ENCODE results near the gene SPDYE5.

The SPDYE5 gene

GRCh38 chr7:75531359-75531821 lies 39.3 kb downstream of the SPDYE5 start:
- in situ Hi-C loops (cut with MboI; ENCODE audit: low sequenced_read_pairs, unreplicated experiment) = no loop called here
- DNase-seq (ENCODE audit: low spot score) = no peak
- no peak for TF ChIP-seq CTCF (IDR thresholded peaks at IDR 0.05; ENCODE audit: borderline replicate concordance, control extremely low read depth, extremely low read depth, insufficient read depth, missing control alignments)

- no peak for DNase-seq (ENCODE audit: low spot score)
- no peak for TF ChIP-seq CTCF (IDR thresholded peaks at IDR 0.05; ENCODE audit: borderline replicate concordance, control extremely low read depth, extremely low read depth, insufficient read depth, missing control alignments)
- in situ Hi-C loops (cut with MboI; ENCODE audit: low sequenced_read_pairs, unreplicated experiment) = no loop called here
These were observed 40.5 kb downstream of the SPDYE5 start for GRCh38 chr7:75532639-75533038.

- in situ Hi-C loops (cut with MboI; ENCODE audit: low sequenced_read_pairs, unreplicated experiment) = no loop called here
- DNase-seq (ENCODE audit: low spot score) = no peak
These were observed 41.8 kb downstream of the SPDYE5 start for GRCh38 chr7:75533926-75534325.

GRCh38 chr7:75534727-75535307 lies 42.7 kb downstream of the SPDYE5 start:
- in situ Hi-C loops (cut with MboI; ENCODE audit: low sequenced_read_pairs, unreplicated experiment) = no loop called here
- peak; percentile 80 for DNase-seq (ENCODE audit: low spot score)

More at GRCh38 chr7:75533926-75534325, 41.8 kb downstream of the SPDYE5 start:
- no peak for TF ChIP-seq CTCF (IDR thresholded peaks at IDR 0.05; ENCODE audit: borderline replicate concordance, control extremely low read depth, extremely low read depth, insufficient read depth, missing control alignments)

GRCh38 chr7:75536491-75536890 lies 44.4 kb downstream of the SPDYE5 start:
- in situ Hi-C loops (cut with MboI; ENCODE audit: low sequenced_read_pairs, unreplicated experiment) = no loop called here
- TF ChIP-seq CTCF (IDR thresholded peaks at IDR 0.05; ENCODE audit: borderline replicate concordance, control extremely low read depth, extremely low read depth, insufficient read depth, missing control alignments) = no peak
- no peak for DNase-seq (ENCODE audit: low spot score)

More at GRCh38 chr7:75534727-75535307, 42.7 kb downstream of the SPDYE5 start:
- TF ChIP-seq CTCF (IDR thresholded peaks at IDR 0.05; ENCODE audit: borderline replicate concordance, control extremely low read depth, extremely low read depth, insufficient read depth, missing control alignments) = no peak

GRCh38 chr7:75536940-75537538 lies 44.9 kb downstream of the SPDYE5 start:
- no peak for DNase-seq (ENCODE audit: low spot score)
- TF ChIP-seq CTCF (IDR thresholded peaks at IDR 0.05; ENCODE audit: borderline replicate concordance, control extremely low read depth, extremely low read depth, insufficient read depth, missing control alignments) = no peak
- in situ Hi-C loops (cut with MboI; ENCODE audit: low sequenced_read_pairs, unreplicated experiment) = no loop called here
